OCI-LY7 (cell line): Measurements from ENCODE around the gene TSPAN5.

ENCODE experiments used
- EZH2phosphoT487 ChIP-seq: fragments of 200-600 bp; sonication (generic); IDR thresholded peaks from 2 replicates; pipeline ENCODE4 v1.6.1; 2018; ENCODE audit warnings: low read depth, borderline replicate concordance, mild to moderate bottlenecking, mixed run types, antibody characterized with exemption, low read length, moderate library complexity, mixed read lengths
- TF ChIP-seq, protein P1 (sequence below): fragments of 200-600 bp; sonication (generic); conservative IDR thresholded peaks from 2 replicates; pipeline ENCODE4 v1.5.1; 2014; ENCODE audit warnings: mild to moderate bottlenecking, antibody characterized with exemption, low read length, moderate library complexity, mixed read lengths

DNA sequence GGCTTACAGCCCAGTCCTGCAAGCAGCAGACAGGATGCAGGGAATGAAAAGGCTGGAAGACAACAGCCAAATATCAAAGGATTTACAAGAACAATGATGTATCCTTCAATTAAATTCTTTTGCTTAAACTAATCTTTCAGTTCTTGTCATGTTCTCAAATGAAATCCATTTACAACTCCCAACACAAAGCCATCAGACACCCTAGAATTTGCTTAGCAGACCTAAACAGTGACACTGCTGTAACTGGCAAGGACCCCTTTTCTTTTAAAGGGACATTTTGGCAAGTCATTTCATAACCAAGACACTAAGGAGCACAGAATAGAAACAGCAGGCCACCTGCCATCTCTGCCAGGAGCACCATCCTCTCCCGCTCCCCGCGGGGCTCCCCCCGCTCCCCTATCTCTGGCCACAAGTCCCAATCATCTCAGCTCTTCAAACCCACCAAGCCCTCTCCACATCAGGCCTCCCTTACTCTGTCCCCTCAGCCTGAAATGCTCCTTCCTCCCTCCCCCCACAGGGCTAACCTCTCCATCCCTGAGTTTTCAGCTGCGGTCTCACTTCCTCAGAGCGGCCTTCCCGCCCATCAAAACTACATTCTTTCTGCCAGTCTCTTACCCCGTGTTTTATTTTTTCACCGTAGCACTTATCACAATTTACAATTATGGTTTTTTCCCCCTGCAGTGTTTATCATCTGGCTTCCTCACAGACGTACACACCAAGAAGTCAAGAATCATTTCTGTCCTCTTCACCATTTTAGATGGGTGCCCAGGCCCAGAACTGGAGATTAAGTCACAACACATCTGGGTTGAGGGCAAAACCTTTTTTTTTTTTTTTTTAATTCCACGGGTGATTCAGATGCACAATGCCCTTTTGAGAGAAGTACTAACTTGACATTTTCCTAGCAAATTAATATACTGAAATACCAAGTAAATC is 45.8 kb downstream of the TSPAN5 start:
- TF ChIP-seq, protein P1, sequence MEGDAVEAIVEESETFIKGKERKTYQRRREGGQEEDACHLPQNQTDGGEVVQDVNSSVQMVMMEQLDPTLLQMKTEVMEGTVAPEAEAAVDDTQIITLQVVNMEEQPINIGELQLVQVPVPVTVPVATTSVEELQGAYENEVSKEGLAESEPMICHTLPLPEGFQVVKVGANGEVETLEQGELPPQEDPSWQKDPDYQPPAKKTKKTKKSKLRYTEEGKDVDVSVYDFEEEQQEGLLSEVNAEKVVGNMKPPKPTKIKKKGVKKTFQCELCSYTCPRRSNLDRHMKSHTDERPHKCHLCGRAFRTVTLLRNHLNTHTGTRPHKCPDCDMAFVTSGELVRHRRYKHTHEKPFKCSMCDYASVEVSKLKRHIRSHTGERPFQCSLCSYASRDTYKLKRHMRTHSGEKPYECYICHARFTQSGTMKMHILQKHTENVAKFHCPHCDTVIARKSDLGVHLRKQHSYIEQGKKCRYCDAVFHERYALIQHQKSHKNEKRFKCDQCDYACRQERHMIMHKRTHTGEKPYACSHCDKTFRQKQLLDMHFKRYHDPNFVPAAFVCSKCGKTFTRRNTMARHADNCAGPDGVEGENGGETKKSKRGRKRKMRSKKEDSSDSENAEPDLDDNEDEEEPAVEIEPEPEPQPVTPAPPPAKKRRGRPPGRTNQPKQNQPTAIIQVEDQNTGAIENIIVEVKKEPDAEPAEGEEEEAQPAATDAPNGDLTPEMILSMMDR = no peak
- TF ChIP-seq EZH2phosphoT487 = no peak
